ENCODE data around the gene IRF8.
"Not testable (repeated sequence)": the region's sequence is repeated elsewhere in the genome, so short reads cannot be mapped to it uniquely, and the experiment has no call there.

IRF8 gene

GRCh38 chr16:85869206-85869605, 29.8 kb upstream of the IRF8 start:
- no peak for DNase-seq

- no peak for DNase-seq
Observed at GRCh38 chr16:85869785-85870558, 29.0 kb upstream of the IRF8 start.

GRCh38 chr16:85871756-85872155, 27.2 kb upstream of the IRF8 start:
- DNase-seq: no peak

- DNase-seq: no peak
Observed at GRCh38 chr16:85872734-85873133, 26.2 kb upstream of the IRF8 start.

DNA sequence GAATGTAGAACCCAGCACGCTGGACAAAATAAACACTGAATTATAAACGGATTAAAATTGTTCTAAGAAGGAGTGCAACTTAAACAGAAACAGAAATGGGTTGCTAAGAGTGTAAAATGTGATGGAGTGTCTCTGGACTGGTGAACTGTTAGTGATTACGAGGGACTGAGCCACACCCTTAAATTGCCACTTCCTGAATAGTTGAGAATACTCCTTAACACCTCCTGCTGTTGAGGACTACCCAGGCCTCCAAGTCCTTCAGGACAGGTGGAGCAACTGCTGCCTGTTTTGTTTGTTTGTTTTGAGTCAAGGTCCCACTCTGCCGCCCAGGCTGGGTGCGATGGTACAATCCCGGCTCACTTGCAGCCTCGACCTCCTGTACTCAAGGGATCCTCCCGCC, 25.8 kb upstream of the IRF8 start:
- DNase-seq: no peak

DNA sequence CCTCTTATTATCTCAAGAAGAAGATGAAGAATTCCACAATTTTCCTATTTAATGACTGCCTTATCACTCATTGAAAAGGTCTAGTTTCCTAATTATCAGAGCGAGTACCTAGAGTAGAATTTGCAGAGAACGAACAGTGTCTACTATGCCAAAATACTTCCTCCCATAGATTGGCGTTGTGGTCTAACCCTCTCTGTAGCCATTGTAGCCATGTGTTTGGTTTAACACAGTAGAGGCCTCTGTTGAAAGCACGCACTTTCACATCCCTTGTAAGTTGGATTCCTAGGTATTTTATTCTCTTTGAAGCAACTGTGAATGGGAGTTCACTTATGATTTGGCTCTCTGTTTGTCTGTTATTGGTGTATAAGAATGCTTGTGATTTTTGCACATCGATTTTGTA, 24.9 kb upstream of the IRF8 start:
- DNase-seq: not testable (repeated sequence)

DNA sequence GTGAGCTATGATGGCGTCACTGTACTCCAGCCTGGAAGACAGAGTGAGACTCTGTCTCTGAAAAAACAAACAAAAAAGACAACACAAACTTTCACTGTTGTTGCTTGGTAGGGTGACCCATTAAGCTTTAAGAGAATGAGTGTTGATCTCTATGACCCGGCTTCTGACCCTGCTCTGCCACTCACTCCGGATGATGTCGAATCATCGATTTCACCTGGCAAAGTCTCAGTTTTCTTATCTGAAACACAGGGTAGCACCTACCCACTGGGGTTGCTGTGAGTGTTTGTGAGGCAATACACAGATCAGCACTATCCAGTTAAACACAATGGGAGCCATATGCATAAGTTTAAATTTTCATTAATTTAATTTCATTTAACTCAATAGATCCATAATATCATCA, 20.6 kb upstream of the IRF8 start:
- DNase-seq: no peak

DNA sequence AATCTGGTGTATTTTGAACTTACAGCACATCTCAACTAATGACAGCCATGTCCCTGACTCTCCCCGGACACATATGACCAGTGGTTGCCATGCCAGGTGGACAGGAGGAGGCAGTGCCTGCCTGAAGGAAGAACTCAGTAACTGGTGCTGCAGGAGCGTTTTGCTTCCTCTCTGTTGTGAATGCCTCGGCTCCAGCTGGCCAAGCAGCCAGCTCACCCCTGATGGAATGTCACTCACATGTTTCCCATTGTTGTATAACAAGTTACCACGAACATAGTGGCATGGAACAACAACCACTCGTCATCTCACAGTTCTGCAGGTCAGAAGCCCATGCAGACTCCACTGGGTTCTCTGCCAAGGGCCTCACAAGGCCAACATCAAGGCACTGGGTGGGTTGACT, 20.1 kb upstream of the IRF8 start:
- DNase-seq: no peak

DNA sequence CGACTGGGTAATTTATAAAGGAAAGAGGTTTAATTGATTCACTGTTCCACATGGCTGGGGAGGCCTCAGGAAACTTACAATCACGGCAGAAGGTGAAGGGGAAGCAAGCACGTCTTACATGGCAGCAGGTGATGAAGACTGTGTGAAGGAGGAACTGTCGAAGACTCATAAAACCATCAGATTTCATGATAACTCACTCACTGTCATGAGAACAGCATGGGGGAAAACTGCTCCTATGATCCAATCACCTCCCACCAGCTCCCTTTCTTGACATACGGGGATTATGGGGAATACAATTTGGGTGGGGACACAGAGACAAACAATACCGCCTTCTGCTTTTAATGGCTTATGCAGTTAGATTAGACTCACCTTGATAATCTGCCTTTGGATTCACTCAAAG, 19.4 kb upstream of the IRF8 start:
- no peak for DNase-seq

DNA sequence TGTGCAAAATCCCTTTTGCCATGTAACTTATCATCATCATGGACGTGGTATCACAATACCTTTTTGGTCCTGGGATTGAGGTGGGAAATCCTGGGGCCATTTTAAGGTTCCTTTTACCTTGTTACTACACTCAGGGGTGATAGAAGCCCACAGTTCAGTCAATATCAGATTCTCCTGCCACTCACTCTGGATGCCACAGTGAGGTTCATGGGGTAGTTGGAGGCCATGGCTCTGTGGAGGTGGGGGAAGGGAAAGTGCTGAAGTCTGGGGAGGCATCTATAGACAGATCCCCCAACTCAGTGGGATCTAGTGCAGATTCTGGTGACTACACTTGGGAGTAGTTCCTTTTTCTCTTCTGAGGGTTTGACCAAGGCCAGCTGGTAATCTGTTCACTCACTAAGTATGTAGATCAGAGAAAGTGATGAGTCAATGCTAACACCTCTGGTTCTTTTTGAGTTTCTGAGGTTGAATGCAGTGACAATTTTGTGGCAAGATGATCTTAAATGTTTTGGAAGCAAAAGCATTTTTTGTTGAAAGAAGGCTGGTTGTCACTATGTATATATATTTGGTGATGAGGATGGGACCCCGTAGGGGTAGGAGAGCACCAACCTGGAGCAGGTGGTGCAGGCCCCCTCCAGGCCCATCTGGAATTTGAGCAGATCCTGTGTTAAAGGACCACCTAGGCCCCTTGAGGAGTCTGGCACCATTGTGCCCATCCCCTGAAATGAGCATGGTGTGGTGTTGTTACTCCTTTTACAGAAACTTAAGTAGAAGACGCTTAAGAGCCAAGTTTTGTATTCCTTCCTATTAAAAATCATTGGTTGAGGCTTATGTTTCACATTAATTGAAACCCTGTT, 18.8 kb upstream of the IRF8 start:
- DNase-seq: no peak

DNA sequence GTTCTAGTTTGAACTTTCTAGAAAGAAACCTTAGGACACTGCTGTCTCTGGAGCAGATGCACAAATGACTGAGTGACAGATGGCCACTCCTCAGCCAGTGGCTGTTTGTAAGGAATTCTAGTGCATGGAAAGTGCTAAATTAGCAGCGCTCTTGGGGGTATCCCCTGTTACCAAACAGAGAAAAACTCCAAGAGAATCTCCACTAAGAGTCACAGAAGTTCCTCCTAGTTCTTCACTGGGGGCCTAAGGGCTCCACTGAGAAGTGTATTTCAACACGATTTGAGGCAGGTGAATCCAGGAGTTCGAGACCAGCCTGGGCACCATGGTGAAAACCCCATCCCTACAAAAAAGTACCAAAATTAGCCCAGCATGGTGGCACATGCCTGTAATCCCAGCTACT, 18.1 kb upstream of the IRF8 start:
- no peak for DNase-seq

GRCh38 chr16:85881436-85881835, 17.5 kb upstream of the IRF8 start:
- no peak for DNase-seq

- no peak for DNase-seq
Observed at GRCh38 chr16:85882181-85882810, 16.7 kb upstream of the IRF8 start.

DNA sequence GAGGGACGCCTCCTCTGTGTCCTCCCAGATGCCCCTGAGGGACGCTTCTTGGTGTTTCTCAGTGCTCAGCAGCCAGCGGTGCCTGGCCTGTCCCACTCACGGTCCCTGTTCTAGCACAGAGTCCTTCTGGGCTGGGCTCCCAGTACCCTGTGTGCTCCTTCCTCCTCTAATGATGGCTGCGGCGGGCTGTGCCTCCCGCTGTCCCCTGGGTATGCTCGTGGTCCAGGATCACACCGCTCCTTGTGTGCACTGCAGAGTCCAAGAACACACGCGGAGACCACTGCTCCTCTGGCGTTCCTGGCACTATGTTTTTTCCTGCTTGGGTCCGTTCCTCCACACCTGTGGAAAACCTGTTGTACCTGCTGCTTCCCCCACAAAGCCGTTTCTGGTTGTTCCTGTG, 15.1 kb upstream of the IRF8 start:
- DNase-seq: no peak

DNA sequence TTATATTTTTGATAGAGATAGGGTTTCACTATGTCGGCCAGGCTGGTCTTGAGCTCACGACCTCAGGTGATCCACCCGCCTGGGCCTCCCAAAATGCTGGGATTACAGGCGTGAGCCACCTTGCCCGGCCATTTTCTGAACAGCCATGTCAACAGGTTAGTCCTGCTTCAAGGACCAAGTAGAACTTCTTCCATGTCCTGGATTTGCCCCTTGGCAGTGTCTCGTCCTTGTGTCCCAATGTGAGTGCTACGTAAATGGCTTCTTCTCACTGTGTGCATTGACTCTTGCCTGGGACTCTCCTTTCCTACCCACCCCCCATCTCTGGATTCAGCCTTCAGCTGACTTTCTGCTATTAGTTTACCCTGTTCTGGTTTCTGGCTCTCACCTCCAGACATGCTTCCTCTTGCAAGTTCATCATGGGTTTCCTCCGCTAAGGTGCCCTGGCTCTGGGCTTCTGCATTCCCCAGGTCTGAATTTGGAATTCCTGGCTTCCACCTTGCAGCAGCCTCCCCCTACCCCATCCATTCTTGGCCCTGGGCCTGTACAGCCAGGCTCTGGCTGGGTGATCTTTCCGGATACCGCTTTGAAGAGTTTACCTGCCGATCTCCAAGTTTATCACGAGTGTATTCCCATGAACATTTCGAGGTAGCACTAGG, 14.0 kb upstream of the IRF8 start:
- DNase-seq: no peak

GRCh38 chr16:85885537-85885936, 13.4 kb upstream of the IRF8 start:
- DNase-seq: no peak

GRCh38 chr16:85888405-85889331, 10.3 kb upstream of the IRF8 start:
- no peak for DNase-seq

- DNase-seq: no peak
Observed at GRCh38 chr16:85891033-85891775, 7.8 kb upstream of the IRF8 start.

DNA sequence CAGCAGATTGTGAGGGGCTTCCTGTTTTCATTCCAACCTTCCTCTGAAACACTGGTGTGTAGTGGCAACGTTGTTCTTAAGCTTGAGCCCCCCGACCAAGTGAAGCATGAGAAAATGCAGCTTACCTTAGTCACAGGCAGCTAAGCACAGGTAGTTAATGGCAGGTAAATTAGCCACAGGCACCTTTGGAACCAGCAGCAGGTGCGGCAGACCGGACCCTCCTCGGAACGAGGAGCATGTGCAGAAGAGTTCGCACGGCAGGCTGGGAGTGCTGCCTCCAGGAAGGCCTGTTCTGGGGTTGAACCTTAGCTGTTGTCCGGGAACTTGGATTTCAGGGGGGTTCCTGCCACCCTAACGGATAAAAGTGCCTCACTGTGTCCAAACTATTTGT, 7.2 kb upstream of the IRF8 start:
- DNase-seq: no peak

- DNase-seq: no peak
Observed at GRCh38 chr16:85892760-85893159, 6.2 kb upstream of the IRF8 start.

DNA sequence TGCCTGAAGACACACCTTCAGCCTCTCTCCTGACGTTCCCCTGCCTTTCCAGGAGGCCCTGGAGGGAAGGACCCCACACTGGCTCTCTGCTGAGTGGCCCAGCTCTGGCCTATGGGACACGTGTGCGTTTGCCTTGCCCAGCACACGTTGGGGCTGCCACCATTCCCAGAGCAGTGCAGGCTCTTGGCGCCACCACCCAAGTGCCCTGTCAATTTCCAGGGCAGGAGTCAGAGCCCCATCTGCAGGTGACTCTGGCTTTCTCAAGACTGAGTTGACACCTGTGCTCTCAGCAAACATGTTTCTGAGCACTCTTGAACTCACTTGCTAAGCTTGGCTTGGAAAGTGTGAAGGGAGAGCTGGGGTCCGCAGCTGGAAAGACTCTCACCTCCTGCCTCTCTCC, 4.7 kb upstream of the IRF8 start:
- no peak for DNase-seq

DNA sequence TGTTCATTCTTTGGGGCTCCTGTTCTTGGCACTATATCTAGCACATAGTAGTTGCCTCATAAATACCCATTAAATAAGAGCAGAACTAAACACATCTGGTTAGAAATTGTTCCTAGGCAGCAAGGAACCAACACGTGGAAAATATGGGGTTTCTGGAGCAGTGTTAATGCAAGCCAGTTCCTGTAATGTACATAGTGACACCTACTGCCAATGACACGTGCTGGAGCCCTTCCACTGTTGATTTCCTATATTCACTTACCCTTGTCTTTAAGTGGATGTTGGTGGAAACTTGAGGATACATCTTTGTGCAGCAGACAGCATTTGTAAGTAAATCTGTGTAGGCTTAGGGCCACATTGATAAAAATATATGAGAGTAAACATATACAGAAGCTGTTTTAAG, 1.6 kb upstream of the IRF8 start:
- DNase-seq: no peak

Measured in activated CD4-positive, CD25-positive, alpha-beta regulatory T cell (primary cell).